Measurements from ENCODE around the gene CLHC1. TPM values are rescaled to one million over a fixed set of nuclear protein-coding genes. Genes with fewer than 3 reads are reported as not detected.
A peak's percentile ranks its signal among the peaks of the same experiment; 100 is the strongest.

Gene CLHC1
- total RNA-seq, 1 experiment from 2014 or later, result 10.4 TPM

- no peak for TF ChIP-seq CTCF (IDR thresholded peaks at IDR 0.05; ENCODE audit: unreplicated experiment)
- peak overlapping the region; percentile 63 for H3K4me3 Mint-ChIP-seq (ENCODE audit: low read depth, unreplicated experiment)
- intact Hi-C loops (cut with micrococcal nuclease; ENCODE audit: unreplicated experiment), result no loop called here
- H3K9me3 Mint-ChIP-seq (ENCODE audit: low read depth, unreplicated experiment), result no peaks in the 10 kb centered on the region
- CTCF ChIA-PET, result interaction anchor here (0.5 to 1.9 kb wide), 10 partner anchors 10 to 379 kb away, joined by 3 to 9 read pairs (median 4); no protein-coding TSS in a partner anchor
- BruUV-seq (replicated peaks), result no TSS peak
- peak overlapping the region; percentile 73 for H3K27ac Mint-ChIP-seq (ENCODE audit: unreplicated experiment)
- H3K36me3 Mint-ChIP-seq (ENCODE audit: insufficient read depth, unreplicated experiment), result no peaks in the 10 kb centered on the region
- peak; percentile 44 for DNase-seq
- peaks cover 57% of the 10 kb centered on the region for H3K4me1 Mint-ChIP-seq (ENCODE audit: low read depth, unreplicated experiment)
- H3K27me3 Mint-ChIP-seq (ENCODE audit: unreplicated experiment), result no peaks in the 10 kb centered on the region
Measured at GRCh38 chr2:55163941-55164390, 68.1 kb downstream of the CLHC1 start.

- Mint-ChIP-seq H3K9me3 (ENCODE audit: low read depth, unreplicated experiment) (no peaks in the 10 kb centered on the region), H3K4me1 (ENCODE audit: low read depth, unreplicated experiment) (peaks cover 57% of the 10 kb centered on the region), H3K27me3 (ENCODE audit: unreplicated experiment) (no peaks in the 10 kb centered on the region), H3K36me3 (ENCODE audit: insufficient read depth, unreplicated experiment) (no peaks in the 10 kb centered on the region), H3K27ac (ENCODE audit: unreplicated experiment) (peak overlapping the region; percentile 73), H3K4me3 (ENCODE audit: low read depth, unreplicated experiment) (peak overlapping the region; percentile 63)
- DNase-seq, result no peak
- no TSS peak for BruUV-seq (replicated peaks)
- CTCF ChIA-PET, result interaction anchor here (1.9 kb wide), 1 partner anchor 147 kb away, joined by 5 read pairs; no protein-coding TSS in a partner anchor
- TF ChIP-seq CTCF (IDR thresholded peaks at IDR 0.05; ENCODE audit: unreplicated experiment), result no peak
- intact Hi-C loops (cut with micrococcal nuclease; ENCODE audit: unreplicated experiment), result no loop called here
Measured at GRCh38 chr2:55163274-55163721, 68.8 kb downstream of the CLHC1 start.

GRCh38 chr2:55162284-55163006 is 69.6 kb downstream of the CLHC1 start:
- H3K9me3 Mint-ChIP-seq (ENCODE audit: low read depth, unreplicated experiment), result no peaks in the 10 kb centered on the region
- peaks cover 65% of the 10 kb centered on the region for H3K4me1 Mint-ChIP-seq (ENCODE audit: low read depth, unreplicated experiment)
- no peak for DNase-seq
- no peak for TF ChIP-seq CTCF (IDR thresholded peaks at IDR 0.05; ENCODE audit: unreplicated experiment)
- no peaks in the 10 kb centered on the region for H3K36me3 Mint-ChIP-seq (ENCODE audit: insufficient read depth, unreplicated experiment)
- no peak overlapping the region for H3K27ac Mint-ChIP-seq (ENCODE audit: unreplicated experiment)
- H3K4me3 Mint-ChIP-seq (ENCODE audit: low read depth, unreplicated experiment), result no peak overlapping the region
- intact Hi-C loops (cut with micrococcal nuclease; ENCODE audit: unreplicated experiment), result no loop called here
- no peaks in the 10 kb centered on the region for H3K27me3 Mint-ChIP-seq (ENCODE audit: unreplicated experiment)
- CTCF ChIA-PET, result interaction anchor here (1.9 kb wide), 1 partner anchor 146 kb away, joined by 5 read pairs; no protein-coding TSS in a partner anchor
- BruUV-seq (replicated peaks), result no TSS peak

- intact Hi-C loops (cut with micrococcal nuclease; ENCODE audit: unreplicated experiment), result no loop called here
- no peak for DNase-seq
- Mint-ChIP-seq H3K27ac (ENCODE audit: unreplicated experiment) (no peak overlapping the region), H3K27me3 (ENCODE audit: unreplicated experiment) (no peaks in the 10 kb centered on the region), H3K9me3 (ENCODE audit: low read depth, unreplicated experiment) (no peaks in the 10 kb centered on the region), H3K4me1 (ENCODE audit: low read depth, unreplicated experiment) (peaks cover 74% of the 10 kb centered on the region), H3K4me3 (ENCODE audit: low read depth, unreplicated experiment) (no peak overlapping the region), H3K36me3 (ENCODE audit: insufficient read depth, unreplicated experiment) (no peaks in the 10 kb centered on the region)
- CTCF ChIA-PET, result no interaction called here
- no TSS peak for BruUV-seq (replicated peaks)
- no peak for TF ChIP-seq CTCF (IDR thresholded peaks at IDR 0.05; ENCODE audit: unreplicated experiment)
Measured at GRCh38 chr2:55161295-55162210, 70.5 kb downstream of the CLHC1 start.

Data from Calu3 (cell line).